Heart left ventricle (tissue), 16 donors: ENCODE measurements around the gene KRTAP4-5. TPM values are rescaled to one million over a fixed set of nuclear protein-coding genes. Genes with fewer than 3 reads are reported as not detected.
"Not testable (repeated sequence)": the region's sequence is repeated elsewhere in the genome, so short reads cannot be mapped to it uniquely, and the experiment has no call there.

ENCODE experiments used
- ATAC-seq, 4 donors: fragments of 200-7000 bp; cut with Tn5 transposase; one replicate each; pipeline ENCODE4 v1.9.1; 2020 to 2022; ENCODE audit warnings: moderate library complexity in 4 of 4, mild to moderate bottlenecking in 3 of 4, moderate number of reproducible peaks in 1 of 4
- DNase-seq, 5 donors: peaks; one replicate each; pipeline ENCODE4 v3.0.0-alpha.2; 2020
- H3K27ac ChIP-seq, 12 donors: fragments of 200-600 bp; sonication (generic) in 4 of 12; one replicate each; pipeline versions ENCODE4 v1.5.0 to v1.8.0; 2016 to 2022; ENCODE audit warnings: mild to moderate bottlenecking in 2 of 12
- H3K27me3 ChIP-seq, 9 donors: fragments of 200-600 bp; sonication (generic) in 2 of 9; one replicate each; pipeline versions ENCODE4 v1.5.1 to v1.8.0; 2016 to 2022; ENCODE audit warnings: mild to moderate bottlenecking in 3 of 9
- H3K36me3 ChIP-seq, 9 donors: fragments of 200-600 bp; sonication (generic) in 2 of 9; one replicate each; pipeline versions ENCODE4 v1.5.0 to v1.8.0; 2018 to 2022; ENCODE audit warnings: mild to moderate bottlenecking in 2 of 9
- H3K4me1 ChIP-seq, 12 donors: fragments of 200-600 bp; sonication (generic) in 4 of 12; one replicate each; pipeline versions ENCODE4 v1.5.0 to v1.8.0; 2016 to 2022; ENCODE audit warnings: mild to moderate bottlenecking in 3 of 12
- H3K4me3 ChIP-seq, 12 donors: fragments of 200-600 bp; sonication (generic) in 4 of 12; one replicate each; pipeline versions ENCODE4 v1.5.0 to v1.8.0; 2017 to 2022; ENCODE audit warnings: mild to moderate bottlenecking in 9 of 12, moderate library complexity in 4 of 12
- H3K9me3 ChIP-seq, 12 donors: fragments of 200-600 bp; sonication (generic) in 4 of 12; one replicate each; pipeline versions ENCODE4 v1.5.0 to v1.8.0; 2016 to 2022; ENCODE audit warnings: mild to moderate bottlenecking in 1 of 12
- POLR2A ChIP-seq, 2 donors: fragments of 450-650 bp; IDR thresholded peaks; one replicate each; pipeline ENCODE4 v1.6.1; 2017; ENCODE audit warnings: antibody characterized with exemption in 2 of 2, mild to moderate bottlenecking in 2 of 2, moderate library complexity in 2 of 2
- WGBS, 4 donors: extraction: QIAGEN DNeasy Blood & Tissue Kit in 2 of 4; methylation state at CpG; one replicate each; pipeline versions ENCODE4 v1.1.5 to v1.1.7; 2013 to 2018; 5-methylcytosine and 5-hydroxymethylcytosine counted together
- intact Hi-C, 10 donors: fragments of 100-400 bp; cut with DNase I; formaldehyde crosslinking; loops; one replicate each; pipeline versions ENCODE4 v1.11.1 to v1.14.2; 2022
- polyA plus RNA-seq, 2 donors: library from polyadenylated mRNA; stranded (reverse); fragments of 200-250 nt; gene quantifications; one replicate each; pipeline ENCODE4 v1.2.3, GENCODE V29; 2013
- total RNA-seq, 9 donors: library from RNA; depleted of rRNA in 2 of 9; stranded (reverse); fragments of >200 nt in 2 of 9; fragmentation: NEBNext Ultra II Directional in 3 of 9; extraction: Animal tissue kit (Norgen Biotek cat#: 25700) in 3 of 9; gene quantifications; one replicate each; pipeline versions ENCODE4 v1.1.0 to v1.2.4, GENCODE V29; 2016 to 2023
- TF ChIP-seq, protein P1 (sequence below), 12 donors: fragments of 200-600 bp; sonication (generic) in 4 of 12; IDR thresholded peaks; one replicate each; pipeline versions ENCODE4 v1.5.0 to v1.8.0; 2018 to 2022; ENCODE audit warnings: antibody characterized with exemption in 12 of 12, mild to moderate bottlenecking in 5 of 12
- donor health status: ischemic (EF 13 %, LVEDD 7.1; RV severe dilation, severe dysfunction).
- donor health status: healthy with polysubstance abuse.
- donor health status: DM: no; HTN: yes; CAD: no.
- donor health status: DM: no; HTN: no; CAD: no.
- donor health status: ischemic (EF 25% LVEDD 6.9; RV normal size, moderate dysfunction).
- donor health status: ischemic (EF 25% LVEDD 5.7; RV mildly dilated, moderate dysfunction).
- donor health status: healthy.
- donor health status: DM: yes; HTN: yes; CAD: no.
- donor health status: ischemic (EF 35%, LVEDD 5.7; RV mildly dilated, moderate dysfunction).
- donor health status: nonischemic (EF 11% LVEDD 7.7; RV severe dilation, severe dysfunction).
- donor health status: DM: yes; HTN: yes; CAD: no.
- donor health status: PGD.
- donor health status: ischemic (EF 29% LVEDD 5.4; RV normal size, mild dysfunction).
- donor health status: nonischemic (EF 23%, LVEDD 6.1; RV moderate dilation, normal function).

KRTAP4-5 gene
- total and polyA plus RNA-seq, 11 donors = not detected

DNA sequence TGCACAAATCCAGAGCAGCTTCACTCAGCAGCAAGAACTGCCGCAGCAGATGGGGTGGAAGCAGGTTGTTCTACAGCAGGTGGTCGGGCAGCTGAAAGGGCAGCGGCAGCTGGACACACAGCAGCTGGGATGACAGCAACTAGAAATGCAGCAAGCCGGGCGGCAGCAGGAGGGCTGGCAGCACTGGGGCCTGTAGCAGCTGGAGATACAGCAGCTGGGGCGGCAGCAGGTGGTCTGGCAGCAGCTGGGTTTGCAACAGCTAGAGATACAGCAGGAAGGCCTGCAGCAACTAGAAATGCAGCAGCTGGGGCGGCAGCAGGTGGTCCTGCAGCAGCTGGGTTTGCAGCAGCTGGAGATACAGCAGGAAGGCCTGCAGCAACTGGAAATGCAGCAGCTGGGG, 17.9 kb upstream of the KRTAP4-5 start:
- intact Hi-C loops = no loop called here
- TF ChIP-seq, protein P1, sequence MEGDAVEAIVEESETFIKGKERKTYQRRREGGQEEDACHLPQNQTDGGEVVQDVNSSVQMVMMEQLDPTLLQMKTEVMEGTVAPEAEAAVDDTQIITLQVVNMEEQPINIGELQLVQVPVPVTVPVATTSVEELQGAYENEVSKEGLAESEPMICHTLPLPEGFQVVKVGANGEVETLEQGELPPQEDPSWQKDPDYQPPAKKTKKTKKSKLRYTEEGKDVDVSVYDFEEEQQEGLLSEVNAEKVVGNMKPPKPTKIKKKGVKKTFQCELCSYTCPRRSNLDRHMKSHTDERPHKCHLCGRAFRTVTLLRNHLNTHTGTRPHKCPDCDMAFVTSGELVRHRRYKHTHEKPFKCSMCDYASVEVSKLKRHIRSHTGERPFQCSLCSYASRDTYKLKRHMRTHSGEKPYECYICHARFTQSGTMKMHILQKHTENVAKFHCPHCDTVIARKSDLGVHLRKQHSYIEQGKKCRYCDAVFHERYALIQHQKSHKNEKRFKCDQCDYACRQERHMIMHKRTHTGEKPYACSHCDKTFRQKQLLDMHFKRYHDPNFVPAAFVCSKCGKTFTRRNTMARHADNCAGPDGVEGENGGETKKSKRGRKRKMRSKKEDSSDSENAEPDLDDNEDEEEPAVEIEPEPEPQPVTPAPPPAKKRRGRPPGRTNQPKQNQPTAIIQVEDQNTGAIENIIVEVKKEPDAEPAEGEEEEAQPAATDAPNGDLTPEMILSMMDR (IDR thresholded peaks at IDR 0.05) = no peak
- TF ChIP-seq POLR2A (IDR thresholded peaks at IDR 0.05) = no peak
- ATAC-seq = no peak

DNA sequence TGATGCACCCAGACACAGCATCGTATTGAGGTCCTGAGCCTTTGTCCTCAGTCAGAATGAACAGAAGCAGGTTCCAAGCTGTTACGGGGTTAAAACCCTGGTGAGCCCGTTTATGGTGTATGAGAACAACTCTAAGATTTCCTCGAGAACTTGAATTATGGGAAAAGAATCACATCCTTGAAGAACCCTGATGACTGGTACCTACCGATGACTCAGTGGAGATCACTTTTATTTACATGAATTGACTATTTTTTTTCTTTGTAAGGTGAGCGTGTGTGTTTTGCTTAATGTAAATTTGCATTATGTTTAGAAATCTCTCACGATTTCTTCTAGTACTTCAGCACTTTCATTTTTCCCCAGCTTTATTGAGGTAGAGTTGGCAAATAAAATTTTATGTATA, 14.2 kb upstream of the KRTAP4-5 start:
- DNase-seq = no peak
- no peak overlapping the region for H3K4me3 ChIP-seq
- no peak for ATAC-seq
- no peak for TF ChIP-seq POLR2A (IDR thresholded peaks at IDR 0.05)
- TF ChIP-seq, protein P1 (IDR thresholded peaks at IDR 0.05) = no peak
- intact Hi-C loops = no loop called here
- no peaks in the 10 kb centered on the region for H3K9me3 ChIP-seq
- H3K4me1 ChIP-seq = no peaks in the 10 kb centered on the region
- H3K27me3 ChIP-seq = peaks cover 0 to 20% (median 3%) of the 10 kb centered on the region in 9 donors
- H3K36me3 ChIP-seq = no peaks in the 10 kb centered on the region
- 70 to 77% (median 74%) methylated on average over 7 of the region's 7 CpGs for WGBS, 4 donors
- H3K27ac ChIP-seq = no peak overlapping the region

More for the DNA sequence above, 17.9 kb upstream of the KRTAP4-5 start:
- DNase-seq = no peak
- H3K4me3 ChIP-seq = no peak overlapping the region
- H3K36me3 ChIP-seq = no peaks in the 10 kb centered on the region
- H3K9me3 ChIP-seq = no peaks in the 10 kb centered on the region
- H3K27me3 ChIP-seq = peaks cover 0 to 15% (median 0%) of the 10 kb centered on the region in 9 donors
- no peak overlapping the region for H3K27ac ChIP-seq
- H3K4me1 ChIP-seq = no peaks in the 10 kb centered on the region
- WGBS, 4 donors = 72 to 82% (median 80%) methylated on average over 7 of the region's 7 CpGs

DNA sequence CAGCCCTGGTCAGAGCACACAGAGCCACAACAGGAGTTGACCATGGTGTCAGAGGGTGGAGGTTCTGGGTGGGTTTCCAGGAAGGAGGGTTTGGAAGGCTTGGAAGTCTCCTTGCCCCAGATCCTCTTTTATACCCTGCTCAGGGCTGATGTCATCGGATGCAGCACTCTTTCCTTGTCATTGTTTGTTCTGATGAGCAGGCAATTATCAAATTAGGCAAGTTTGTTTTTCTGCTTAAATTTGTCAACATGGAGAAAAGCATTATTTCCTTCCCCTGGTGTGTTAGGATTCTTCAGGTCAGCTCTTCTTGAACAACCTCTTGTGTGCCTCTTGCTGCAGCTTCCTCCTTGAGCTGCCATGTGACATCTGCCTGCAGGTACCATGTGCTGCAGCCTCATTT, 11.0 kb upstream of the KRTAP4-5 start, which contains the start of gene KRTAP4-4:
KRTAP4-4 (minus strand) TSS at position 101 of the 400 bp plus-strand sequence; CDS start at position 44, 57 bp downstream.
- H3K4me3 ChIP-seq = no peak within 1 kb of the TSS
- H3K9me3 ChIP-seq = no peaks in the 10 kb centered on the region
- 75 to 95% (median 82%) methylated on average over 1 of the region's 1 CpG for WGBS, 4 donors
- no peak for DNase-seq
- H3K27ac ChIP-seq = no peak within 1 kb of the TSS
- no peaks in the 10 kb centered on the region for H3K36me3 ChIP-seq
- ATAC-seq = no peak
- TF ChIP-seq, protein P1 (IDR thresholded peaks at IDR 0.05) = no peak
- TF ChIP-seq POLR2A (IDR thresholded peaks at IDR 0.05) = no peak
- intact Hi-C loops = no loop called here
- no peaks in the 10 kb centered on the region for H3K4me1 ChIP-seq
- H3K27me3 ChIP-seq = peaks cover 0 to 37% (median 9%) of the 10 kb centered on the region in 9 donors

DNA sequence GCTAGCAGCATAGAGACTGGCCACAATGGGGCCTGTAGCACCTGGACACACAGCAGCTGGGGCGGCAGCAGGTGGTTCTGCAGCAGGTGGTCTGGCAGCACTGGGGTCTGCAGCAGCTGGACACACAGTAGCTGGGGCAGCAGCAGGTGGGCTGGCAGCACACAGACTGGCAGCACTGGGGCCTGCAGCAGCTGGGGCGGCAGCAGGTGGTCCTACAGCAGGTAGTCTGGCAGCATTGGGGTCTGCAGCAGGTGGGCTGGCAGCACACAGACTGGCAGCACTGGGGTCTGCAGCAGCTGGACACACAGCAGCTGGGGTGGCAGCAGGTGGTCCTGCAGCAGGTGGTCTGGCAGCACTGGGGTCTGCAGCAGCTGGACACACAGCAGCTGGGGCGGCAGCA, 10.6 kb upstream of the KRTAP4-5 start:
- ATAC-seq, H3K9me3 ChIP-seq, H3K36me3 ChIP-seq, intact Hi-C loops, H3K4me1 ChIP-seq, DNase-seq, H3K27ac ChIP-seq, H3K4me3 ChIP-seq: not testable (repeated sequence)
- 63 to 93% (median 89%) methylated on average over 2 to 3 of the region's 3 CpGs for WGBS, 4 donors
- peaks cover 0 to 37% (median 9%) of the 10 kb centered on the region in 9 donors for H3K27me3 ChIP-seq

DNA sequence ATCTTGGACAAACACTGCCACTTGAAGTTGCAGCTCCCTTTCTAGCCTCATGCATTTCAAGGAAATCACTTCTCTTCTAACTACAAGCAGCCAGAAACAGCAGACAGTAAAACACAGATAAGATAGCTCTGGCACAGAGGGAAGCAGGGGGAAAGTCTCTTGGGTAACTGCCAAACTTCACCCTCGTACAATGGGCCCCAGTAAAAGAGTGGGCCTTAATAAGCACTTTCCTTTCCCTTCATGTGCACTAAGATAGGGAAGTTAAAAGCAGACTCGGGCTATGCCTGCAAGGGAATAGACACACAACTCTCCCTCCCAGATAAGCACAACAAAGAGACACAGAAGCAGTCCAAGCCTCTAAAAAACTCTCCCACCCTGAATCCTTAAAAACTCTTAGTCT, 4.2 kb upstream of the KRTAP4-5 start:
- WGBS, 4 donors = 2 to 8% (median 3%) methylated on average over 2 of the region's 2 CpGs
- H3K4me1 ChIP-seq = no peaks in the 10 kb centered on the region
- H3K4me3 ChIP-seq = no peak overlapping the region
- peaks cover 0 to 4% (median 0%) of the 10 kb centered on the region in 12 donors for H3K9me3 ChIP-seq
- no peaks in the 10 kb centered on the region for H3K36me3 ChIP-seq
- no peak for DNase-seq
- no peak for TF ChIP-seq POLR2A (IDR thresholded peaks at IDR 0.05)
- TF ChIP-seq, protein P1 (IDR thresholded peaks at IDR 0.05) = no peak
- peaks cover 0 to 46% (median 4%) of the 10 kb centered on the region in 9 donors for H3K27me3 ChIP-seq
- H3K27ac ChIP-seq = no peak overlapping the region
- intact Hi-C loops = no loop called here
- no peak for ATAC-seq
